Measurements from ENCODE around the gene VOPP1. TPM values are rescaled to one million over a fixed set of nuclear protein-coding genes. Genes with fewer than 3 reads are reported as not detected.

VOPP1 gene
- total and polyA plus RNA-seq, 10 of the 15 experiments (the other 5 are each of a cell fraction or from before 2014, with no cell fraction given): 32.8 to 206 (median 129) TPM

GRCh38 chr7:55570218-55570873, 2.0 kb downstream of the VOPP1 start (continued):
- no peak for TF ChIP-seq CBX5 (IDR thresholded peaks at IDR 0.05; ENCODE audit: low read depth)
- no peak for TF ChIP-seq SREBF1 (IDR thresholded peaks at IDR 0.05; ENCODE audit: low read length)
- no peak for TF ChIP-seq GABPA (IDR thresholded peaks at IDR 0.05; ENCODE audit: low read depth)
- TF ChIP-seq ZNF592 (IDR thresholded peaks at IDR 0.05): no peak
- no peak for TF ChIP-seq ZSCAN29 (IDR thresholded peaks at IDR 0.05)
- TF ChIP-seq HCFC1 (IDR thresholded peaks at IDR 0.05; ENCODE audit: low read length): no peak
- no peak for TF ChIP-seq BCL3 (IDR thresholded peaks at IDR 0.05; ENCODE audit: borderline replicate concordance, insufficient read depth, low read depth, low read length, poor library complexity, severe bottlenecking)
- TF ChIP-seq MEF2A (IDR thresholded peaks at IDR 0.05; ENCODE audit: insufficient read depth, low read depth, low read length): no peak
- no peak for TF ChIP-seq IRF3 (IDR thresholded peaks at IDR 0.05)
- TF ChIP-seq BMI1 (IDR thresholded peaks at IDR 0.05; ENCODE audit: borderline replicate concordance): no peak
- TF ChIP-seq RAD21 (IDR thresholded peaks at IDR 0.05; ENCODE audit: insufficient read depth, low read depth, low read length): no peak
- 0 out of 4 replicates have a peak, but pooled peaks of 1 of the 2 experiments have one; percentile 13 for TF ChIP-seq BHLHE40 (IDR thresholded peaks at IDR 0.05; ENCODE audit: borderline replicate concordance in 1 of 2, low read depth in 2 of 2, low read length in 1 of 2)
- TF ChIP-seq NRF1 (conservative IDR thresholded peaks at IDR 0.05; ENCODE audit: low read depth, low read length): no peak
- TF ChIP-seq PRDM15 (CRISPR knock-in tag; IDR thresholded peaks at IDR 0.05): no peak
- TF ChIP-seq MTA3 (IDR thresholded peaks at IDR 0.05; ENCODE audit: borderline replicate concordance, low read length): no peak; the same call in 1 of the 2 replicates
- no peak; the same call in 1 of the 2 replicates for TF ChIP-seq MXI1 (IDR thresholded peaks at IDR 0.05; ENCODE audit: low read depth, low read length)
- TF ChIP-seq E2F4 (IDR thresholded peaks at IDR 0.05; ENCODE audit: low read depth, low read length): no peak
